Astrocyte (in vitro differentiated cells and primary cell): Measurements from ENCODE around the gene ARHGDIA.

ENCODE experiments used
- EZH2 ChIP-seq: IDR thresholded peaks from 2 replicates; pipeline ENCODE4 v1.6.1; 2012; ENCODE audit warnings: mild to moderate bottlenecking, low read length, inconsistent platforms; ENCODE audit not compliant: insufficient read depth
- TF ChIP-seq, protein P1 (sequence below): IDR thresholded peaks from 2 replicates; pipeline ENCODE4 v1.5.1; 2011; ENCODE audit warnings: low read depth, mild to moderate bottlenecking, inconsistent platforms, low read length, moderate library complexity; ENCODE audit not compliant: insufficient read depth

DNA sequence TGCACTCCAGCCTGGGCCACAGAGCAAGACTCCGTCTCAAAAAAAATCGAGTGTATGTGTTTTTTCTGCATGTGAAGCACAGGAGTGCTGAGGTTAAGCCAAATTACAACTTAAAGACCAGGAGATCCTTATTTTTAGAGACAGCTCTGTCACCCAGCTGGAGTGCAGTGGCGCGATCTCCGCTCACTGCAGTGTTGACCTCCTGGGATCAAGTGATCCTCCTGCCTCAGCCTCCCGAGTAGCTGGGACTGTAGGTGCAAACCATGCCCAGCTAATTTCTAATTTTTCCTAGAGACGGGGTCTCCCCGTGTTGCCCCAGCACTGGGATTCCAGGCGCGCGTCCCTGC, 28.8 kb downstream of the ARHGDIA start:
- TF ChIP-seq, protein P1, sequence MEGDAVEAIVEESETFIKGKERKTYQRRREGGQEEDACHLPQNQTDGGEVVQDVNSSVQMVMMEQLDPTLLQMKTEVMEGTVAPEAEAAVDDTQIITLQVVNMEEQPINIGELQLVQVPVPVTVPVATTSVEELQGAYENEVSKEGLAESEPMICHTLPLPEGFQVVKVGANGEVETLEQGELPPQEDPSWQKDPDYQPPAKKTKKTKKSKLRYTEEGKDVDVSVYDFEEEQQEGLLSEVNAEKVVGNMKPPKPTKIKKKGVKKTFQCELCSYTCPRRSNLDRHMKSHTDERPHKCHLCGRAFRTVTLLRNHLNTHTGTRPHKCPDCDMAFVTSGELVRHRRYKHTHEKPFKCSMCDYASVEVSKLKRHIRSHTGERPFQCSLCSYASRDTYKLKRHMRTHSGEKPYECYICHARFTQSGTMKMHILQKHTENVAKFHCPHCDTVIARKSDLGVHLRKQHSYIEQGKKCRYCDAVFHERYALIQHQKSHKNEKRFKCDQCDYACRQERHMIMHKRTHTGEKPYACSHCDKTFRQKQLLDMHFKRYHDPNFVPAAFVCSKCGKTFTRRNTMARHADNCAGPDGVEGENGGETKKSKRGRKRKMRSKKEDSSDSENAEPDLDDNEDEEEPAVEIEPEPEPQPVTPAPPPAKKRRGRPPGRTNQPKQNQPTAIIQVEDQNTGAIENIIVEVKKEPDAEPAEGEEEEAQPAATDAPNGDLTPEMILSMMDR: no peak
- no peak for TF ChIP-seq EZH2
